ENCODE measurements around the gene ARHGAP29.

ARHGAP29 gene

GRCh38 chr1:94191216-94191615 lies 46.2 kb downstream of the ARHGAP29 start:
- no peak for TF ChIP-seq CTCF (IDR thresholded peaks at IDR 0.05)
- no peaks in the 10 kb centered on the region for H3K9me3 ChIP-seq
- no peaks in the 10 kb centered on the region for H3K36me3 ChIP-seq
- H3K4me1 ChIP-seq (ENCODE audit: control insufficient read depth in 1 of 2, insufficient read depth in 1 of 2, low read depth in 1 of 2, low read length in 1 of 2): no peaks in the 10 kb centered on the region
- no peak overlapping the region for H3K4me3 ChIP-seq (ENCODE audit: low read depth in 1 of 2, low read length in 1 of 2)
- peaks cover 60% of the 10 kb centered on the region for H3K27me3 ChIP-seq
- no peak overlapping the region for H3K27ac ChIP-seq

- H3K4me3 ChIP-seq (ENCODE audit: low read depth in 1 of 2, low read length in 1 of 2): no peak overlapping the region
- H3K9me3 ChIP-seq: no peaks in the 10 kb centered on the region
- H3K4me1 ChIP-seq (ENCODE audit: control insufficient read depth in 1 of 2, insufficient read depth in 1 of 2, low read depth in 1 of 2, low read length in 1 of 2): no peaks in the 10 kb centered on the region
- H3K27ac ChIP-seq: no peak overlapping the region
- no peak for TF ChIP-seq CTCF (IDR thresholded peaks at IDR 0.05)
- peaks cover 46% of the 10 kb centered on the region for H3K27me3 ChIP-seq
- H3K36me3 ChIP-seq: no peaks in the 10 kb centered on the region
These were observed 50.4 kb downstream of the ARHGAP29 start for GRCh38 chr1:94186946-94187345.

GRCh38 chr1:94183197-94183815 lies 54.1 kb downstream of the ARHGAP29 start:
- Histone ChIP-seq H3K4me3 (ENCODE audit: low read depth in 1 of 2, low read length in 1 of 2) (no peak overlapping the region), H3K27ac (no peak overlapping the region), H3K4me1 (ENCODE audit: control insufficient read depth in 1 of 2, insufficient read depth in 1 of 2, low read depth in 1 of 2, low read length in 1 of 2) (no peaks in the 10 kb centered on the region), H3K9me3 (no peaks in the 10 kb centered on the region), H3K36me3 (no peaks in the 10 kb centered on the region), H3K27me3 (peaks cover 48% of the 10 kb centered on the region)
- no peak for TF ChIP-seq CTCF (IDR thresholded peaks at IDR 0.05)

- H3K9me3 ChIP-seq: no peaks in the 10 kb centered on the region
- no peak overlapping the region for H3K27ac ChIP-seq
- no peaks in the 10 kb centered on the region for H3K4me1 ChIP-seq (ENCODE audit: control insufficient read depth in 1 of 2, insufficient read depth in 1 of 2, low read depth in 1 of 2, low read length in 1 of 2)
- H3K27me3 ChIP-seq: peaks cover 45% of the 10 kb centered on the region
- TF ChIP-seq CTCF (IDR thresholded peaks at IDR 0.05): no peak
- H3K36me3 ChIP-seq: no peaks in the 10 kb centered on the region
- no peak overlapping the region for H3K4me3 ChIP-seq (ENCODE audit: low read depth in 1 of 2, low read length in 1 of 2)
These were observed 55.2 kb downstream of the ARHGAP29 start for GRCh38 chr1:94182191-94182590.

- H3K27ac ChIP-seq: no peak overlapping the region
- H3K4me1 ChIP-seq (ENCODE audit: control insufficient read depth in 1 of 2, insufficient read depth in 1 of 2, low read depth in 1 of 2, low read length in 1 of 2): no peaks in the 10 kb centered on the region
- no peak for TF ChIP-seq CTCF (IDR thresholded peaks at IDR 0.05)
- H3K27me3 ChIP-seq: peaks cover 45% of the 10 kb centered on the region
- no peaks in the 10 kb centered on the region for H3K9me3 ChIP-seq
- H3K4me3 ChIP-seq (ENCODE audit: low read depth in 1 of 2, low read length in 1 of 2): no peak overlapping the region
- H3K36me3 ChIP-seq: no peaks in the 10 kb centered on the region
These were observed 56.7 kb downstream of the ARHGAP29 start for GRCh38 chr1:94180650-94181049.
